AG04450 (cell line): ENCODE measurements around the gene LIPF. TPM values are rescaled to one million over a fixed set of nuclear protein-coding genes. Genes with fewer than 3 reads are reported as not detected.

Experiments
- CTCF ChIA-PET: fragments of 300-600, 350-600 bp; formaldehyde crosslinking; extraction: SDS; loops from one replicate; lab custom pipeline; 2022; ENCODE audit warnings: antibody characterized with exemption, inconsistent platforms; lab: Charles Lee
- POLR2A ChIA-PET: fragments of 350-600 bp; formaldehyde crosslinking; extraction: SDS; loops from one replicate; lab custom pipeline; 2021; ENCODE audit warnings: antibody characterized with exemption, inconsistent platforms; lab: Yijun Ruan, JAX
- DNase-seq: peaks from one replicate; pipeline ENCODE4 v3.0.0-alpha.2; 2011; ENCODE audit warnings: low read depth, low spot score
- H3K27ac ChIP-seq: one replicate; pipeline ENCODE4 v1.5.1; 2012; ENCODE audit warnings: low read depth, low read length, control low read depth
- H3K27me3 ChIP-seq: one replicate; pipeline ENCODE4 v1.6.0; 2012; ENCODE audit warnings: low read length; ENCODE audit not compliant: control insufficient read depth, insufficient read depth
- H3K4me3 ChIP-seq: 2 replicates; pipeline ENCODE4 v1.5.1; 2011; ENCODE audit warnings: mild to moderate bottlenecking, low read depth, low read length, control low read depth
- H3K9me3 ChIP-seq: 2 replicates; pipeline ENCODE4 v1.5.1; 2012; ENCODE audit warnings: low read length; ENCODE audit not compliant: control insufficient read depth, insufficient read depth
- CTCF ChIP-seq: IDR thresholded peaks from 2 replicates; pipeline ENCODE4 v1.5.1; 2011; ENCODE audit warnings: low read depth, low read length, control low read depth, inconsistent platforms
- polyA plus RNA-seq: library from polyadenylated mRNA; depleted of rRNA; stranded (reverse); fragments of >200 nt; gene quantifications from 2 replicates; pipeline ENCODE4 v1.2.3, GENCODE V29; 2011

The LIPF gene
- polyA plus RNA-seq, 1 experiment, result not detected

DNA sequence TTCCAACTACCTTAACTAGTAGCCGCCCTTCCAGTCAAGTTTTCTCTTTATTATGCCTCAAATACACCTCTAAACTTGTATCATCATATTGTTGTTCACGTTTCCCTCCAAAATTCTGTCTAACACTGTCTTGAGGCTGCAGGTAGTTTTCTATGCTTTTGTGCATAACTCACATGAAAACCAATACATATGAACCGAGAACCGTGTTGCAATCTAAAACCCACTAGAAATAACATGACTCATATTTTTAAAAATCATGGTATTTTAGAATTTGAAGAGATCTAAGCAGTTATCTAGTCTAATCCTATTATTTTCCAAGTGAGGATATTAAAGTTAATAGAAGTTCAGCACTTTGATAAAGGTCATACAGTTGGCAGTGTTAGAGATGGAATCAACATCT lies 18.2 kb downstream of the LIPF start:
- H3K27me3 ChIP-seq, result no peaks in the 10 kb centered on the region
- H3K9me3 ChIP-seq, result no peaks in the 10 kb centered on the region
- ChIA-PET POLR2A (no interaction called here), CTCF (interaction anchor here (1.0 to 1.6 kb wide), 2 partner anchors 11 to 127 kb away, joined by 4 to 6 read pairs; no protein-coding TSS in a partner anchor)
- no peak overlapping the region for H3K4me3 ChIP-seq
- DNase-seq, result no peak
- TF ChIP-seq CTCF, result no peak
- no peak overlapping the region for H3K27ac ChIP-seq

GRCh38 chr10:88687853-88688467 lies 23.7 kb downstream of the LIPF start:
- Histone ChIP-seq H3K9me3 (no peaks in the 10 kb centered on the region), H3K4me3 (no peak overlapping the region), H3K27ac (no peak overlapping the region), H3K27me3 (no peaks in the 10 kb centered on the region)
- ChIA-PET POLR2A (no interaction called here), CTCF (interaction anchor here (0.6 to 5.8 kb wide), 33 partner anchors 9 to 672 kb away, joined by 3 to 49 read pairs (median 4); partner anchors contain the start of genes LIPN and RNLS)
- DNase-seq, result no peak
- peak; percentile 85 for TF ChIP-seq CTCF

- no peak for DNase-seq
- no peaks in the 10 kb centered on the region for H3K9me3 ChIP-seq
- no peak overlapping the region for H3K4me3 ChIP-seq
- TF ChIP-seq CTCF, result no peak
- POLR2A ChIA-PET, result no interaction called here
- no peaks in the 10 kb centered on the region for H3K27me3 ChIP-seq
- no peak overlapping the region for H3K27ac ChIP-seq
- CTCF ChIA-PET, result interaction anchor here (1.3 to 5.8 kb wide), 4 partner anchors 22 to 244 kb away, joined by 3 to 49 read pairs (median 12); partner anchors contain the start of gene RNLS
Measured at GRCh38 chr10:88689366-88689765, 25.1 kb downstream of the LIPF start.

GRCh38 chr10:88693392-88694020 lies 29.3 kb downstream of the LIPF start:
- no peak for DNase-seq
- TF ChIP-seq CTCF, result peak; percentile 25
- CTCF ChIA-PET, result interaction anchor here (0.8 to 1.9 kb wide), 8 partner anchors 9 to 117 kb away, joined by 3 to 10 read pairs (median 4); partner anchors contain the start of gene RNLS
- POLR2A ChIA-PET, result no interaction called here
- no peak overlapping the region for H3K27ac ChIP-seq
- H3K27me3 ChIP-seq, result peaks cover 4% of the 10 kb centered on the region
- no peaks in the 10 kb centered on the region for H3K9me3 ChIP-seq
- no peak overlapping the region for H3K4me3 ChIP-seq
